Liver (tissue), 9 donors: ENCODE data around the gene CEP83. TPM values are rescaled to one million over a fixed set of nuclear protein-coding genes. Genes with fewer than 3 reads are reported as not detected.

ENCODE experiments used
- DNase-seq: peaks from one replicate; pipeline ENCODE4 v3.0.0-alpha.2; 2017; ENCODE audit warnings: low spot score
- H3K27ac ChIP-seq, 2 donors: one replicate each; pipeline ENCODE4 v1.7.0; 2013; ENCODE audit warnings: inconsistent platforms in 2 of 2, low read length in 2 of 2, control low read depth in 1 of 2, low read depth in 1 of 2, mild to moderate bottlenecking in 1 of 2
- H3K27me3 ChIP-seq, 4 donors: one replicate each; pipeline versions ENCODE4 v1.6.1 to v1.7.0; 2013; ENCODE audit warnings: low read length in 3 of 4, inconsistent platforms in 1 of 4, mild to moderate bottlenecking in 1 of 4, moderate library complexity in 1 of 4; ENCODE audit not compliant: control insufficient read depth in 4 of 4, insufficient read depth in 4 of 4
- H3K36me3 ChIP-seq, 4 donors: one replicate each; pipeline versions ENCODE4 v1.6.1 to v1.7.0; 2013; ENCODE audit warnings: low read length in 3 of 4, mild to moderate bottlenecking in 3 of 4, low read depth in 1 of 4, moderate library complexity in 1 of 4; ENCODE audit not compliant: control insufficient read depth in 4 of 4, insufficient read depth in 3 of 4
- H3K4me1 ChIP-seq, 4 donors: one replicate each; pipeline versions ENCODE4 v1.6.1 to v1.7.0; 2013; ENCODE audit warnings: low read length in 3 of 4, mild to moderate bottlenecking in 3 of 4, moderate library complexity in 1 of 4; ENCODE audit not compliant: control insufficient read depth in 4 of 4, insufficient read depth in 4 of 4
- H3K4me3 ChIP-seq, 3 donors: one replicate each; pipeline versions ENCODE4 v1.6.1 to v1.7.0; 2013; ENCODE audit warnings: low read length in 3 of 3, control low read depth in 1 of 3, low read depth in 1 of 3, mild to moderate bottlenecking in 1 of 3
- H3K9ac ChIP-seq, 2 donors: one replicate each; pipeline ENCODE4 v1.7.0; 2013; ENCODE audit warnings: low read length in 2 of 2, mild to moderate bottlenecking in 2 of 2, moderate library complexity in 2 of 2, control low read depth in 1 of 2, low read depth in 1 of 2
- H3K9me3 ChIP-seq, 4 donors: one replicate each; pipeline versions ENCODE4 v1.6.1 to v1.7.0; 2013; ENCODE audit warnings: low read length in 3 of 4; ENCODE audit not compliant: control insufficient read depth in 4 of 4
- EGR1 ChIP-seq, 2 donors: IDR thresholded peaks; 2 replicates each; pipeline ENCODE4 v1.6.1; 2016 to 2018; ENCODE audit warnings: antibody characterized with exemption in 2 of 2, low read depth in 2 of 2
- FOXA1 ChIP-seq: IDR thresholded peaks from 2 replicates; pipeline ENCODE4 v1.6.1; 2016; ENCODE audit warnings: antibody characterized with exemption
- FOXA2 ChIP-seq: IDR thresholded peaks from 2 replicates; pipeline ENCODE4 v1.6.1; 2016; ENCODE audit warnings: antibody characterized with exemption
- GABPA ChIP-seq, 2 donors: IDR thresholded peaks in 1 of 2; conservative IDR thresholded peaks in 1 of 2; 2 replicates each; pipeline ENCODE4 v1.6.1; 2016; ENCODE audit warnings: antibody characterized with exemption in 2 of 2, mild to moderate bottlenecking in 1 of 2, moderate library complexity in 1 of 2
- HNF4A ChIP-seq, 2 donors: conservative IDR thresholded peaks; 2 replicates each; pipeline ENCODE4 v1.6.1; 2016; ENCODE audit warnings: antibody characterized with exemption in 2 of 2, mild to moderate bottlenecking in 2 of 2
- HNF4G ChIP-seq: IDR thresholded peaks from 2 replicates; pipeline ENCODE4 v1.6.1; 2016; ENCODE audit warnings: antibody characterized with exemption
- JUND ChIP-seq, 2 donors: IDR thresholded peaks; 2 replicates each; pipeline ENCODE4 v1.6.1; 2016; ENCODE audit warnings: antibody characterized with exemption in 2 of 2
- NR2F2 ChIP-seq: IDR thresholded peaks from 2 replicates; pipeline ENCODE4 v1.6.1; 2016; ENCODE audit warnings: antibody characterized with exemption
- RAD21 ChIP-seq, 2 donors: IDR thresholded peaks; 2 replicates each; pipeline ENCODE4 v1.6.1; 2016; ENCODE audit warnings: antibody characterized with exemption in 2 of 2, mild to moderate bottlenecking in 2 of 2
- RXRA ChIP-seq, 2 donors: IDR thresholded peaks; 2 replicates each; pipeline ENCODE4 v1.6.1; 2017 to 2018; ENCODE audit warnings: antibody characterized with exemption in 2 of 2, mild to moderate bottlenecking in 1 of 2
- SP1 ChIP-seq: IDR thresholded peaks from 2 replicates; pipeline ENCODE4 v1.6.1; 2018; ENCODE audit warnings: antibody characterized with exemption, mild to moderate bottlenecking
- TAF1 ChIP-seq: conservative IDR thresholded peaks from 2 replicates; pipeline ENCODE4 v1.6.1; 2016; ENCODE audit warnings: antibody characterized with exemption, mild to moderate bottlenecking
- YY1 ChIP-seq: IDR thresholded peaks from 2 replicates; pipeline ENCODE4 v1.6.1; 2016; ENCODE audit warnings: antibody characterized with exemption, mild to moderate bottlenecking
- WGBS: extraction: QIAGEN DNeasy Blood & Tissue Kit; methylation state at CpG from one replicate; pipeline ENCODE4 v1.1.7; 2013; 5-methylcytosine and 5-hydroxymethylcytosine counted together
- polyA plus RNA-seq, 2 donors: library from polyadenylated mRNA; stranded (reverse) in 1 of 2; unstranded in 1 of 2; fragments of 200-250 nt in 1 of 2; fragments of >200 nt in 1 of 2; fragmentation: Nextera tagmentation in 1 of 2; extraction: Ambion mirVana in 1 of 2; gene quantifications; one replicate each; pipeline versions ENCODE4 v1.2.1 to v1.2.3, GENCODE V29; 2013 to 2015
- total RNA-seq, 2 donors: library from RNA; depleted of rRNA; stranded (reverse); fragments of >200 nt; gene quantifications; one replicate each; pipeline ENCODE4 v1.2.3, GENCODE V29; 2014
- TF ChIP-seq, protein P1 (sequence below): IDR thresholded peaks from 2 replicates; pipeline ENCODE4 v1.6.1; 2016; ENCODE audit warnings: antibody characterized with exemption
- TF ChIP-seq, protein P2 (sequence below): IDR thresholded peaks from 2 replicates; pipeline ENCODE4 v1.6.1; 2016; ENCODE audit warnings: antibody characterized with exemption
- TF ChIP-seq, protein P3 (sequence below): fragments of 150-350 bp; IDR thresholded peaks from 2 replicates; pipeline ENCODE4 v1.5.1; 2017; ENCODE audit warnings: improper control_type of control experiment, low read depth, low read length; ENCODE audit not compliant: missing input control
- TF ChIP-seq, protein P4 (sequence below): IDR thresholded peaks from 2 replicates; pipeline ENCODE4 v1.6.1; 2016; ENCODE audit warnings: antibody characterized with exemption
- TF ChIP-seq, protein P5 (sequence below): IDR thresholded peaks from 2 replicates; pipeline ENCODE4 v1.6.1; 2016; ENCODE audit warnings: antibody characterized with exemption, mild to moderate bottlenecking
- donor health status: healthy.
- donor health status: healthy.
- donor health status: healthy.
- donor health status: healthy.
- donor health status: healthy.

The CEP83 gene
- total and polyA plus RNA-seq, 4 donors, result 1.9 to 8.4 (median 5.2) TPM

DNA sequence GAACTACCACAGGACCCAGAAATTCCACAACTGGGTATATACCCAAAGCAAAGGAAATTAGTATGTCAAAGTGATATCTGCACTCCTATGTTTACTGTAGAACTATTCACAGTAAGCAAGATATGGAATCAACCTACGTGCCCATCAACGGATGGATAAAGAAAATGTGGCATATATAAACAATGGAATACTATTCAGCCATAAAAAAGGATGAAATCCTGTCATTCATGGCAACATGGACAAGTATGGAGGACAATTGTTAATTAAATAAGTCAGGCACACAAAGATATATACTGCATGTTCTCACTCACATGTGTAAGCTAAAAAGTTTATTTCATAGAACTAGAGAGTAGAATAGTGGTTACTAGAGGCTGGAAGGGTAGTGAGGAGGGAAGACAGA lies 97.0 kb downstream of the CEP83 start:
- Histone ChIP-seq H3K36me3 (peaks cover 0 to 7% (median 2%) of the 10 kb centered on the region in 4 donors), H3K4me1 (no peaks in the 10 kb centered on the region), H3K4me3 (no peak overlapping the region), H3K9ac (no peak overlapping the region), H3K27me3 (no peaks in the 10 kb centered on the region), H3K27ac (no peak overlapping the region), H3K9me3 (peaks cover 4 to 8% (median 8%) of the 10 kb centered on the region in 4 donors)
- no peak for TF ChIP-seq YY1
- no peak for TF ChIP-seq HNF4G
- no peak for TF ChIP-seq SP1
- TF ChIP-seq, protein P1, sequence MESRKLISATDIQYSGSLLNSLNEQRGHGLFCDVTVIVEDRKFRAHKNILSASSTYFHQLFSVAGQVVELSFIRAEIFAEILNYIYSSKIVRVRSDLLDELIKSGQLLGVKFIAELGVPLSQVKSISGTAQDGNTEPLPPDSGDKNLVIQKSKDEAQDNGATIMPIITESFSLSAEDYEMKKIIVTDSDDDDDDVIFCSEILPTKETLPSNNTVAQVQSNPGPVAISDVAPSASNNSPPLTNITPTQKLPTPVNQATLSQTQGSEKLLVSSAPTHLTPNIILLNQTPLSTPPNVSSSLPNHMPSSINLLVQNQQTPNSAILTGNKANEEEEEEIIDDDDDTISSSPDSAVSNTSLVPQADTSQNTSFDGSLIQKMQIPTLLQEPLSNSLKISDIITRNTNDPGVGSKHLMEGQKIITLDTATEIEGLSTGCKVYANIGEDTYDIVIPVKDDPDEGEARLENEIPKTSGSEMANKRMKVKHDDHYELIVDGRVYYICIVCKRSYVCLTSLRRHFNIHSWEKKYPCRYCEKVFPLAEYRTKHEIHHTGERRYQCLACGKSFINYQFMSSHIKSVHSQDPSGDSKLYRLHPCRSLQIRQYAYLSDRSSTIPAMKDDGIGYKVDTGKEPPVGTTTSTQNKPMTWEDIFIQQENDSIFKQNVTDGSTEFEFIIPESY, result no peak
- no peak for TF ChIP-seq HNF4A (conservative IDR thresholded peaks at IDR 0.05)
- TF ChIP-seq, protein P2, sequence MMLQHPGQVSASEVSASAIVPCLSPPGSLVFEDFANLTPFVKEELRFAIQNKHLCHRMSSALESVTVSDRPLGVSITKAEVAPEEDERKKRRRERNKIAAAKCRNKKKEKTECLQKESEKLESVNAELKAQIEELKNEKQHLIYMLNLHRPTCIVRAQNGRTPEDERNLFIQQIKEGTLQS, result no peak
- TF ChIP-seq NR2F2, result no peak
- TF ChIP-seq, protein P3, sequence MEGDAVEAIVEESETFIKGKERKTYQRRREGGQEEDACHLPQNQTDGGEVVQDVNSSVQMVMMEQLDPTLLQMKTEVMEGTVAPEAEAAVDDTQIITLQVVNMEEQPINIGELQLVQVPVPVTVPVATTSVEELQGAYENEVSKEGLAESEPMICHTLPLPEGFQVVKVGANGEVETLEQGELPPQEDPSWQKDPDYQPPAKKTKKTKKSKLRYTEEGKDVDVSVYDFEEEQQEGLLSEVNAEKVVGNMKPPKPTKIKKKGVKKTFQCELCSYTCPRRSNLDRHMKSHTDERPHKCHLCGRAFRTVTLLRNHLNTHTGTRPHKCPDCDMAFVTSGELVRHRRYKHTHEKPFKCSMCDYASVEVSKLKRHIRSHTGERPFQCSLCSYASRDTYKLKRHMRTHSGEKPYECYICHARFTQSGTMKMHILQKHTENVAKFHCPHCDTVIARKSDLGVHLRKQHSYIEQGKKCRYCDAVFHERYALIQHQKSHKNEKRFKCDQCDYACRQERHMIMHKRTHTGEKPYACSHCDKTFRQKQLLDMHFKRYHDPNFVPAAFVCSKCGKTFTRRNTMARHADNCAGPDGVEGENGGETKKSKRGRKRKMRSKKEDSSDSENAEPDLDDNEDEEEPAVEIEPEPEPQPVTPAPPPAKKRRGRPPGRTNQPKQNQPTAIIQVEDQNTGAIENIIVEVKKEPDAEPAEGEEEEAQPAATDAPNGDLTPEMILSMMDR, result no peak
- TF ChIP-seq, protein P4, sequence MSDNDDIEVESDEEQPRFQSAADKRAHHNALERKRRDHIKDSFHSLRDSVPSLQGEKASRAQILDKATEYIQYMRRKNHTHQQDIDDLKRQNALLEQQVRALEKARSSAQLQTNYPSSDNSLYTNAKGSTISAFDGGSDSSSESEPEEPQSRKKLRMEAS, result no peak
- TF ChIP-seq JUND (IDR thresholded peaks at IDR 0.05), result no peak
- no peak for TF ChIP-seq RAD21 (IDR thresholded peaks at IDR 0.05)
- TF ChIP-seq FOXA1, result no peak
- TF ChIP-seq EGR1 (IDR thresholded peaks at IDR 0.05; ENCODE audit: low read depth in 2 of 2), result no peak
- TF ChIP-seq RXRA (IDR thresholded peaks at IDR 0.05), result no peak
- TF ChIP-seq GABPA (IDR thresholded peaks at IDR 0.05 in 1 of 2, conservative IDR thresholded peaks at IDR 0.05 in 1 of 2), result no peak
- TF ChIP-seq FOXA2, result no peak
- TF ChIP-seq, protein P5, sequence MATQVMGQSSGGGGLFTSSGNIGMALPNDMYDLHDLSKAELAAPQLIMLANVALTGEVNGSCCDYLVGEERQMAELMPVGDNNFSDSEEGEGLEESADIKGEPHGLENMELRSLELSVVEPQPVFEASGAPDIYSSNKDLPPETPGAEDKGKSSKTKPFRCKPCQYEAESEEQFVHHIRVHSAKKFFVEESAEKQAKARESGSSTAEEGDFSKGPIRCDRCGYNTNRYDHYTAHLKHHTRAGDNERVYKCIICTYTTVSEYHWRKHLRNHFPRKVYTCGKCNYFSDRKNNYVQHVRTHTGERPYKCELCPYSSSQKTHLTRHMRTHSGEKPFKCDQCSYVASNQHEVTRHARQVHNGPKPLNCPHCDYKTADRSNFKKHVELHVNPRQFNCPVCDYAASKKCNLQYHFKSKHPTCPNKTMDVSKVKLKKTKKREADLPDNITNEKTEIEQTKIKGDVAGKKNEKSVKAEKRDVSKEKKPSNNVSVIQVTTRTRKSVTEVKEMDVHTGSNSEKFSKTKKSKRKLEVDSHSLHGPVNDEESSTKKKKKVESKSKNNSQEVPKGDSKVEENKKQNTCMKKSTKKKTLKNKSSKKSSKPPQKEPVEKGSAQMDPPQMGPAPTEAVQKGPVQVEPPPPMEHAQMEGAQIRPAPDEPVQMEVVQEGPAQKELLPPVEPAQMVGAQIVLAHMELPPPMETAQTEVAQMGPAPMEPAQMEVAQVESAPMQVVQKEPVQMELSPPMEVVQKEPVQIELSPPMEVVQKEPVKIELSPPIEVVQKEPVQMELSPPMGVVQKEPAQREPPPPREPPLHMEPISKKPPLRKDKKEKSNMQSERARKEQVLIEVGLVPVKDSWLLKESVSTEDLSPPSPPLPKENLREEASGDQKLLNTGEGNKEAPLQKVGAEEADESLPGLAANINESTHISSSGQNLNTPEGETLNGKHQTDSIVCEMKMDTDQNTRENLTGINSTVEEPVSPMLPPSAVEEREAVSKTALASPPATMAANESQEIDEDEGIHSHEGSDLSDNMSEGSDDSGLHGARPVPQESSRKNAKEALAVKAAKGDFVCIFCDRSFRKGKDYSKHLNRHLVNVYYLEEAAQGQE, result no peak
- no peak for TF ChIP-seq TAF1
- no peak for DNase-seq
- WGBS, result 96% methylated on average over 2 of the region's 2 CpGs
